Activated CD8-positive, alpha-beta T cell treated with anti-CD3 and anti-CD28 coated beads for 36 hours (primary cell): ENCODE results near the gene EML1. TPM values are rescaled to one million over a fixed set of nuclear protein-coding genes. Genes with fewer than 3 reads are reported as not detected.

Experiments used
- ATAC-seq: fragments of 200-7000 bp; cut with Tn5 transposase; one replicate; pipeline ENCODE4 v1.10.0; 2021; ENCODE audit warnings: mild to moderate bottlenecking, moderate library complexity
- CTCF ChIA-PET: fragments of 350-600 bp; sonication (Branson Sonifier 250); formaldehyde crosslinking; loops from one replicate; lab custom pipeline; 2021; ENCODE audit warnings: antibody characterized with exemption; lab: Charles Lee
- POLR2A ChIA-PET: fragments of 350-600 bp; sonication (Branson Sonifier 250); formaldehyde crosslinking; loops from one replicate; lab custom pipeline; 2021; ENCODE audit warnings: antibody characterized with exemption; lab: Charles Lee
- DNase-seq: peaks from one replicate; pipeline ENCODE4 v3.0.0-alpha.2; 2020
- H3K27ac Mint-ChIP-seq: one replicate; pipeline ENCODE4 v1.8.0; 2021; ENCODE audit warnings: mild to moderate bottlenecking, mixed read lengths
- H3K27me3 Mint-ChIP-seq: one replicate; pipeline ENCODE4 v1.8.0; 2021; ENCODE audit warnings: mixed read lengths
- H3K36me3 Mint-ChIP-seq: one replicate; pipeline ENCODE4 v1.8.0; 2021; ENCODE audit warnings: low read depth, mixed read lengths
- H3K4me1 Mint-ChIP-seq: one replicate; pipeline ENCODE4 v1.8.0; 2021; ENCODE audit warnings: low read depth, mixed read lengths
- H3K4me3 Mint-ChIP-seq: one replicate; pipeline ENCODE4 v1.8.0; 2021; ENCODE audit warnings: mild to moderate bottlenecking, moderate library complexity, mixed read lengths
- H3K9me3 Mint-ChIP-seq: one replicate; pipeline ENCODE4 v1.8.0; 2021; ENCODE audit warnings: mixed read lengths
- CTCF ChIP-seq: fragments of 200-600 bp; IDR thresholded peaks from one replicate; pipeline ENCODE4 v1.8.0; 2022; ENCODE audit warnings: antibody characterized with exemption, mild to moderate bottlenecking
- intact Hi-C: fragments of 100-400 bp; cut with micrococcal nuclease; formaldehyde crosslinking; loops from one replicate; pipeline ENCODE4 v1.10.0; 2022
- total RNA-seq, 2 experiments: library from RNA; stranded (reverse); gene quantifications; one replicate each; pipeline ENCODE4 v1.2.3, GENCODE V29; 2021

Gene EML1
- total RNA-seq, 2 experiments from 2014 or later: 0.56 to 0.70 TPM

- no peaks in the 10 kb centered on the region for H3K36me3 Mint-ChIP-seq
- POLR2A ChIA-PET: no interaction called here
- peaks cover 8% of the 10 kb centered on the region for H3K4me1 Mint-ChIP-seq
- H3K4me3 Mint-ChIP-seq: no peak overlapping the region
- TF ChIP-seq CTCF: no peak
- CTCF ChIA-PET: no interaction called here
- DNase-seq (no peak), ATAC-seq (peak; percentile 47)
- no peak overlapping the region for H3K27ac Mint-ChIP-seq
- H3K27me3 Mint-ChIP-seq: peaks cover 44% of the 10 kb centered on the region
- no peaks in the 10 kb centered on the region for H3K9me3 Mint-ChIP-seq
- intact Hi-C loops: no loop called here
Observed at GRCh38 chr14:99753225-99754140, 39.7 kb upstream of the EML1 start.

- CTCF ChIA-PET: interaction anchor here (0.8 kb wide), 1 partner anchor 23 kb away, joined by 3 read pairs; no protein-coding TSS in a partner anchor
- Mint-ChIP-seq H3K27ac (no peak overlapping the region), H3K27me3 (peaks cover 40% of the 10 kb centered on the region), H3K4me1 (peaks cover 8% of the 10 kb centered on the region), H3K4me3 (no peak overlapping the region), H3K36me3 (no peaks in the 10 kb centered on the region), H3K9me3 (no peaks in the 10 kb centered on the region)
- ATAC-seq (peak; percentile 53), DNase-seq (peak; percentile 19)
- POLR2A ChIA-PET: no interaction called here
- intact Hi-C loops: no loop called here
- no peak for TF ChIP-seq CTCF
Observed at GRCh38 chr14:99754141-99755067, 38.8 kb upstream of the EML1 start.

GRCh38 chr14:99755068-99755405 is 38.2 kb upstream of the EML1 start:
- Mint-ChIP-seq H3K4me3 (no peak overlapping the region), H3K36me3 (no peaks in the 10 kb centered on the region), H3K4me1 (peaks cover 8% of the 10 kb centered on the region), H3K9me3 (no peaks in the 10 kb centered on the region), H3K27me3 (peaks cover 40% of the 10 kb centered on the region), H3K27ac (no peak overlapping the region)
- no peak for TF ChIP-seq CTCF
- no peak for DNase-seq
- no peak for ATAC-seq
- intact Hi-C loops: no loop called here
- ChIA-PET POLR2A (no interaction called here), CTCF (interaction anchor here (0.8 to 1.0 kb wide), 2 partner anchors 22 to 116 kb away, joined by 3 read pairs; no protein-coding TSS in a partner anchor)

- Mint-ChIP-seq H3K27ac (no peak overlapping the region), H3K9me3 (no peaks in the 10 kb centered on the region), H3K36me3 (no peaks in the 10 kb centered on the region), H3K27me3 (peaks cover 38% of the 10 kb centered on the region), H3K4me3 (no peak overlapping the region), H3K4me1 (peaks cover 8% of the 10 kb centered on the region)
- ChIA-PET CTCF (interaction anchor here (1.0 kb wide), 1 partner anchor 115 kb away, joined by 3 read pairs; no protein-coding TSS in a partner anchor), POLR2A (no interaction called here)
- no peak for TF ChIP-seq CTCF
- intact Hi-C loops: no loop called here
- ATAC-seq: no peak
- DNase-seq: no peak
Observed at GRCh38 chr14:99755629-99756603, 37.3 kb upstream of the EML1 start.
